GM18870 (cell line): ENCODE results near the gene KLHDC7A.
"Not testable (repeated sequence)": the region's sequence is repeated elsewhere in the genome, so short reads cannot be mapped to it uniquely, and the experiment has no call there.

Experiments used
- ATAC-seq: cut with Tn5 transposase; IDR thresholded peaks from one replicate; pipeline ENCODE4 v1.9.1; 2021; ENCODE audit warnings: moderate library complexity; ENCODE audit not compliant: unreplicated experiment

KLHDC7A gene

DNA sequence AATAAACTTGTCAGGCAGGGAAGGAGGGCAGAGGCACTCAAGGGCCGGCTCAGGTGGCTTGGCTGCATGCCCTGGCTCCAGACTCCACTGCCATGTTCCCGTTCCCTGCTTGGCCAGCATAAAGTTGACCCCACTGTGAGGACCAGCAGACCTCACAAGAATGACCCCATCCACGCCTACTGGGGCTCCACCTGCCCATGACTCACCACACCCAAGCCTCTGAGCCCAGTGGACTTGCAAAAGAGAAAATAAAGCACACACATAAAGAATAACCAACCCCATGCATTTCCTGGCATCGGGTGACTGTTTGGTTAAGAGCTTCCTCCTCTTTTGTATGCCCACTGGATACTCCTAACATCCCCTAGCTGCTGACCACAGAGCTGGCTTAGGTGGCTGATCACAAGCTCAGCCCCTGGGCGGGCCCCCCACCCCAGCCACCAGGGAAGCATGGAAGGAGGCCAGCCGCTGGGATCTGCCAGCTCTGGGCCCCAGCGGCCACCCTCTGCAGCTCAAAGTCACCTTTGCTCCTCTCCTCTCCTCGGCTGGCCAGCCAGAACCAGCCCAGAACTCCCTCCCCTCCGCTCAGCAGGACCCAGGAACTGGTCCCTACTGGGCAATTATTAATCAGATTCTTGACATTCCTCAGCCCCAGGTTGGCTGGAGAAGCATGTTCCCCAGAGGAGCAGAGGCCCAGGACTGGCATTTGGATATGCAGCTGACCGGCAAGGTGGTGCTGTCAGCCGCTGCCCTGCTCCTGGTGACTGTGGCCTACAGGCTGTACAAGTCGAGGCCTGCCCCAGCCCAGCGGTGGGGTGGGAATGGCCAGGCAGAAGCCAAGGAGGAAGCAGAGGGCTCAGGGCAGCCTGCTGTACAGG lies at the start of gene KLHDC7A:
TSS of gene KLHDC7A (plus strand) at position 616 of the 875 bp plus-strand sequence. CDS start at position 668, 52 bp downstream.
- ATAC-seq, result no peak

DNA sequence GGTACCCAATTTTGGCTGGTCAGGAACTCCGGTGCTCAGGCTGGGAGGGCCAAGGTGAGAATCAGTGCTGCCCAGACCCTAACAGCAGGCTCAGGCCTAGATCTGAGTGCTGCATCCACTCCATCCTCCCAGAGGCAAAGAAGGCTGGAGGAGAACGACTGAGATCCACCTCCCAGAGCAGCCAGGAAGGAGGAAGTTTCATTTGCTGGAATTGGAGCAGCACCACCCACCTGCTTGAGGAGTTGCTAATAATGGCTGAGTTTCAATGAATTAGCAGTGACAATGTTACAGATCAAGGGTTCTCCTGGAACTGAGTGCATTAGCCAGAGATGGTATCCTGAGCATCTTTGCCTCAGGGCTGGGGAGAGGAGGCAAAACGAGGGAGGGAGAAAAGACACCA lies 46.7 kb upstream of the KLHDC7A start:
- ATAC-seq, result no peak

DNA sequence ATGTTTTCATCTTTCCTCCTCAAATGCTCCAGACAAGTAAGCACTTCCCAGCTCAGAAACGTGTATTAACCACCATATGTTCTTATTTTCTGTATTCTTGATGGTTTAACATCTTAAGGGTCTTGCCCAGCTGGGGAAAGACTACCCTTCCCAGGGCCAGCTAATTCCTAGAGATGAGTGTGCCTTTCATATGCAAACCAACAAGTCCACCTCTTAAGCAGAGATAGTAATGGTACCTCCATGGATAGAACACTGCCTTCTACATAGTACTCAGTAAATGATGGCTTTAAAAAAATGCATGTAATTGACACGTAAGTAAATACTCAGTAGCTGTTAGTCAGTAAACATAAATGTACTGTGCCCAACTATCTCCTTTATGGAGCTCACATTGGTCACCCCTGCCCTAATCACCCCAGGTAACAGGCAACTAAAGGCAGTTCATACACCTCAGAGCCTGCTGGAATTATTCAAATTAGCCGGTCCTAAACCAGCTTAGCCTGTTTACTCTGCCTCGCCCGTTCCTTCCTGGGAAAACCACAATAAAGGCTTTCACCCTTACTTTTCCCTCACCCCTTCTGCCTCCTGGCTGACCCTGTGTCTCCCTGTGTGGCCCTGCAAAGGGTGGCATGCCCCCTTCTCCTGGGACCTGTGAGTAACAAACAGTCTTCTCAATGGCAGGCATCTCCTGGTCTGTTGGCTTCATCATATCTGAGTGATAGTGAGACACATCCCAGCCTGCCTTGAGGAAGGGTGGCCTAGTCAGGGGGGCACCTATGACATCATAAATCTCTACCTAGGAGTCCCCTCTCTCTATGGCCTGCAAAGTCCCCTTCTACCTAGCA lies 40.1 kb upstream of the KLHDC7A start:
- no peak for ATAC-seq

DNA sequence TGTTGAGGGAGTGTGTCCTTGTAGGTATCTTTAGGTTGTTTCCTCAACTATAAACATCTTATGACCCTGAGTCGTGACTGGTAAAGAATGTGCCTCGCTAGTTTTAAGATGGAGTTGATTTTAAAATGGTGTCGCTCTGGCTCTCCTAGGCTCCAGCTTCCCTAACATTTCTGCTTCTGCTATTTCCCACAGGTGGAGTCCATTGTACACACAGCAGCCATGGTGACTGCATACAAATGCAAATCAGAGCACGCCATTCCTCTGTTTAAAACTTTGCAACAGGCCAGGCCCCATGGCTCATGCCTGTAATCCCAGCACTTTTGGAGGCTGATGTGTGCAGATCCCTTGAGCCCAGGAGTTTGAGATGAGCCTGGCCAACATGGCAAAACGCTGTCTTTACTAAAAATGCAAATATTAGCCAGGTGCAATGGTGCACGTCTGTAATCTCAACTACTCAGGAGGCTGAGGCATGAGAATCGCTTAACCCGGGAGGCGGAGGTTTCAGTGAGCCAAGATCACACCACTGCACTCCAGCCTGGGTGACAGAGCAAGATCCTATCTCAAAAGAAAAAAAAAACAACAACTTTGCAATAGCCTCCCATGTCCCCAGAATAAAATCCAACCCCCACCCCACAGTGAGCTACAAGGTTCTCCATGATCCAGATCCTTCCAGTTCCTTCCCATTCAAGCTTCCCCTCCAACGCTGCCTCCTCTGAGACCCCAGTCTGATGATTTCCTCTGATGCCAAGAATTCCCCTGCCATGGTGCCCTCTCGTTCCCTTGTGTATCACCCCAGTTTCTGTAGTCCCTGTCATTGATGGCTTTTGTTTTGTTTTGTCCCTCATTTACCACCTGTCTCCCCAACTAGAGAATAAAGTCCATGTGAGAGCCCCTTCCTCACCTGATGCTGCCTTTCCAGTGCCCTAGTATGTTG lies 36.9 kb upstream of the KLHDC7A start:
- no peak for ATAC-seq

DNA sequence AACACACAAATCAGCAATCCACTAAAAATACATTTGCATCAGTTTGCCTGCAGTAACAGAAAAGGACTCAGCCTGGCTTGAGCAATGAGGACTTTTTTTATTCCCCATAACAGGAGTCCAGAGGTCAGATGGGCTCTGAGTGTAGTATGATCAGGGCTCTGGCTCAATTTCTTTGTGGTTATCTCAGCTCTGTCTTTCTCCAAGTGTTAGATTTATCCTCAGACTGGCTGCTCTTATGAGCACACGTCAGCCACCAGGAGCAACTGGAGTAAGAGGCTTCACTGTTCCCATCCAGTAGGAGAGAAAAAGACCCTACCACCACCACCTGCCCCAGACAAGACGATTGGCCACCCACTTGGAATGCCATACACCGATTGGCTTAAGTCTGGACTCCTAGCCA lies 36.2 kb upstream of the KLHDC7A start:
- no peak for ATAC-seq

DNA sequence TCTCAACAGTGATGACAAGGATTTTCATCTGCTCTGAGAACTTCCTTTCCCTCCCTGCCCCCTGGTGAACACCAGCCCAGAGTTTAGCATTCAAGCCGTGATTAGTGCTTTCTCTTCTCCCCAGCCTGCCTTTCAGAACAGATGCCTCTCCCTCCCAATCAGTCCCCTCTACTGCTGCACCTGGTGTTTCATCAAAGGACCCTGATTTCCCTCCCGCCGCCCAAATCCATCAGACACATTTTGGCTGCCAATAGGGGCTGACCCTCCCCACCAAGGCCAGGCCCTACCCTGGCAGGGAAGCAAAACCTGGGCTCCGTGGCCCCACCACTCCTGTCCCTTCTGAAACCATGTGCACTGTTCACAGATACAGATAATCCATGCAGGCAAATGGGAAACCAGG lies 34.0 kb upstream of the KLHDC7A start:
- no peak for ATAC-seq

DNA sequence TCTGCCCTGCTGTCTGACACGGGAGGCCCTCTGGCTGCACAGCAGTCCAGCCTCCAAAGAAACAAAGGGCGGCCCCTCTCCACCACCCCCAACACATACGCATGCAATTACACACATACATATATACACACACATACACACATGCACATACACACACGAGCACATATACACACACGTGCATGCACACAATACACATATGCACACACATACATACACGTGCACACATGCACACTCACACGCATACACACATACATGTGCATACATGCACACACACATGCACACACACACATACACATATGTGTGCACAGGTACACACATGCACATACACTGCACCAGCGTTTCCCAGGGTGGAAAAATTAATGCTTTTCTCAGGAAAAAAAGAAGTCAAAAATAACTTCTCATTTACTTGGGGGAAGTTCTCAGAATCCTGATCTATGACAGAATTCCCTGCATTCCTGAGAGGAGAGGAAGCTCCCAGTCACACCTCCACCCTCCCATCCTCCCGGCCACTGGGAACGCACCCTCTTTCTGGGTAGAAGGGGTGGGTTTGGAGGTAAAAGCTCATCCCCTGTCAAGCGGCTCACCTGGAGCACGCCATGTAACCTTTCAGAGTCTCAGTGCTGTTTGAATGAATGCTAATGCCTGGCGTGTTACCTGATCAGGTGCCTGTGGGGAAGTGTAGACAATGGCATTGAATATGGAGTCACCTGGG lies 33.1 kb upstream of the KLHDC7A start:
- no peak for ATAC-seq

DNA sequence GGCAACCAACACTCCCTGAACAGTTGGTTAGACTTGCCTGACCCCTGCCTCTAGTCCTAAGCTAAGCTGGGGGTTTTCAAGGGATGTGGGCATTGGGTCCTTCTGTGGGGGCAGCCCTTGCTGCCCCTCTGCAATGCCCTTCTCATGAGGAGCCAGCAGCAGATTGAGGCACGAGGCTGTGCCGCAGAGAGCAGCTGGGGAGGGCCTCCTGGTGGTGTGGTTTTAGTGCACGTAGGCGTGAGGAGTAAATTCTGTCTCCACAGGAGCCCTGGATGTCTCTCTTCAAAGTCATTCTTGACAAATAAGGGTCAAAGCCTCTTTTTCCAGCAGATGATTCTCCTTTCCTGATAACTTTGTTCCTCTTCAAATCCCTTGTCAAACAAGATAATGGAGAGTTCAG lies 31.8 kb upstream of the KLHDC7A start:
- no peak for ATAC-seq

DNA sequence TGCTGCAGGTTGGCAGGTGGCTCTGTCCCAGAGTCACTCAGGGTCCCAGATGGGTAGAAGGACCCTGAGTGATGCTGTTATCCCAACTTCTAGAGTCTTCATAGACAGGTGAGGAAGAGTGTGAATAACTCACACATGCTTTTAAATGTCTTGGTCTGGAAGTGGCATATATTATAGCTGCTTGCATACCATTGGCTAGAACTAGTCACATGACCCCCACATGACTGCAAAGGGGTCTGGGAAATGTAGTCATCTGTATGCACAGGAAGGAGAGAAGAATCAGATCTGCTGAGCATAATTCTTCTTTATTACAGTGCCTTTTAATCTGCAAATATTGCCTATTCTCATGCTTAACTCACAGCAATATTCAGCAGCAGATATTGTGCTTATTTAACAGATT lies 28.2 kb upstream of the KLHDC7A start:
- no peak for ATAC-seq

DNA sequence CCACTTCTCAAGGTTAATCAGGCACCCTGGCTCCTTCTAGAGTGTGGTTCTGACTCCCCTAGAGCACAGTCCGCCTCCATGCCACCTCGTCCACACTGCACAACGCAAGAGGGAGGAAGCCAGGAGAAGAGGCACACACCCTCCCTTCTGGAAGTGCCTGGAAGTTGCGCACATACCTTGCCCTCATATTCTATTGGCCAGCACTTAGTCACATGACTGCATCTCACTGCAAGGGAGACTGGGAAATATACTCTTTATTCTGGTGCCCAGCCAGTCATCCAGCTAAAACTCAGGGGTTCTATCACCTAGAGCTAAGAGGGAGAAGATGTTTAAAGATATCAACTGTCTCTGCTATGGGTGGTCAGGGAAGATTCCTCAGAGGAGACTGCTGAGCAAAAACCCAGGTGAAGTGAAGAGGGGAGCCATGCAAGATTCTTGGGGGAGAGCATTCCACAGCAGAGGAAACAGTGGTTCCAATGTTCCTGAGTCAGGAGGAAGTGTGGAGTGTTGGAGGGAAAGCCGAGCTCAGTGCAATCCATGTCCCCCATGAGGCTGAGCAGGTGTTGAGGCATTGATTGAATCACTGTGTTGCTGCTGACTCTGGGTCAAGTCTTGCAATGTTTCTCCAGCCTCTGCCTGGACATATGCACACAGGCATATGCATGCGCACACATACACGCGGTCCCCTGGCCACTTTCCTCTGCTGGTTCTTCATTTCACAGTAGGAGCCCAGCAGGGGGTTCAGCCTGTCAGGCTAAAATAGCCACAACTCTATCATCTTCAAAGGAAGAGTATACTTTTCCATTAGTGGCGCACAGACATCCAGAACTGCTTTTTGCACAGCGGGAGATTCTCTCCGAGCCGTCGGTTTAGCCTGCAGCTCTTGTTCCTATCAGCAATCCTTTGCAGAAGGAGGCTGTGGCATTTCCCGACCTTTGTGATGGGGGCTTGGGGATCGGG lies 22.3 kb upstream of the KLHDC7A start:
- no peak for ATAC-seq

DNA sequence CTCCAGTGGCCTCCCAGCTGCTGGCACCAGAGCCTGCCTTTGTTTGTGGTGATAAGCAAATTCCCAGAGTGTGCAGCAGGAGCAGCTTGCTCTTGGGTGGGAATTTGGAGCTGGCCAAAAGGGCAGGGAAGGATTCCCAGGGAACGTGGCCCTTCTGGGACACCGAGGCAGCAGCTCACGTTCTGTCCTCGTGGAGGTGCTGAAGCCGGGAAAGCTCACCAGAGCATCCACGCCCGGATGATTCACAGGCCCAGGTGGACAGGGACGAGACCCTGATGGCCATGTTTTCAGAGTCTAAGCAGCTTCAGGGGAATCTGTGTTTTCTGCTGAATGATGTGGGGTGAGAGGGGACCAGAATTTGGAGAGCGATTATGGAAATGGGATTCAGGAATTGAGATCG lies 19.1 kb upstream of the KLHDC7A start:
- ATAC-seq, result no peak

DNA sequence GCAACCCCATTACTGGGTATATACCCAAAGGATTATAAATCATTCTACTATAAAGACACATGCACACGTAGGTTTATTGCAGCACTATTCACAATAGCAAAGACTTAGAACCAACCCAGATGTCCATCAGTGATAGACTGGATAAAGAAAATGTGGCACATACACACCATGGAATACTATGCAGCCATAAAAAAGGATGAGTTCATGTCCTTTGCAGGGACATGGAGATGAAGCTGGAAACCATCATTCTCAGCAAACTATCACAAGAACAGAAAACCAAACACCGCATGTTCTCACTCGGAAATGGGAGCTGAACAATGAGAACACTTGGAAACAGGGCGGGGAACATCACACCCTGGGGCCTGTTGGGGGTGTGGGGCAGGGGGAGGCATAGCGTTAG lies 18.2 kb upstream of the KLHDC7A start:
- ATAC-seq, result not testable (repeated sequence)

DNA sequence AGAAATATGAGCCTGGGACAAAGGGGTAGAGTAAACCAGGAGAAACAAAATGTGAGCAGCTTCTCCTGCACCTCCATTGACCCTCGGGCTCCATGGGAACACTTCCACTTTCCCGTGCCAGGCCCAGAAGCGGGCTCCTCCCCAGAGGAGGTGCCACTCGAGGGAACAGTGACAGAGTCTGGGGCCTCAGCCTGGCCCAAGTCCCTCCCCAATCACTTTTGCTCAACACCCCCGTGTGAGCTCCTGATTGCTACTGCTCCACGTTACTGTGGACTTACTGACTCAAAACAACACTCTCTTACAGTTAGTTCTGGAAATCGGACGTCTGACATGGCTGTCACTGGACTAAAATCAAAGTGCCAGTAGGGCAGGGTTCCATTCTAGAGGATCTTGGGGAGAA lies 17.7 kb upstream of the KLHDC7A start:
- ATAC-seq, result no peak

DNA sequence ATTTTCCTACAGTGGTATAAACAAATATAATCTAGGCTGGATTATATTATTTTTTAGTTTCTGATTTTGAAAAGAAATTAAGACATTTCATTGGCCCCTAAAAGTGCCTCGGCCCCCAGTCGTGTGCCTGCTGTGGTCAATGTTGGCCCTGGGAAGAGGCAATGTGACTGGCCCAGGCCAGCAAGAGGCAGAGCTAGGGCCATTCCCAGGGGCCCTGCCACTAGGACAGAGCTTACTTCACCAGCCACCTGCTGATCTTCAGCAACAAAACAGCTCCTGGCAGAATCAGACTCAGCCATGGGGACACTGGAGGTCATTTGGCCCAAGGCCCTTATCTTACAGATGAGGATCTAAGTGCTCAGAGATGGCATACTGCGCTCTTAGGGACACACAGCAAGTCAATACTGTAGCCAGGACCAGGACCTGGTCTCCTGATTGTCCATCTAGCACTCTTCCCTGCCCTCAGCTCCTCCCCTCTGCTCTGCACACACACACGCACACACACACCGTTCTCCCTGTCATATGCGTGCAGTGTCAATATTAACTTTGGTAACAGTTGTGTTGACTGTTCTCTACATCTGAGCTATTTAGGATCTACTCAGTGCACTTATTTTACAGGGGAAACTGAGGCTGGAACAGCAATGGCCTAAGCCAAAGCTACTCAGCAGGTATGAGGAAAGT lies 16.6 kb upstream of the KLHDC7A start:
- ATAC-seq, result no peak

DNA sequence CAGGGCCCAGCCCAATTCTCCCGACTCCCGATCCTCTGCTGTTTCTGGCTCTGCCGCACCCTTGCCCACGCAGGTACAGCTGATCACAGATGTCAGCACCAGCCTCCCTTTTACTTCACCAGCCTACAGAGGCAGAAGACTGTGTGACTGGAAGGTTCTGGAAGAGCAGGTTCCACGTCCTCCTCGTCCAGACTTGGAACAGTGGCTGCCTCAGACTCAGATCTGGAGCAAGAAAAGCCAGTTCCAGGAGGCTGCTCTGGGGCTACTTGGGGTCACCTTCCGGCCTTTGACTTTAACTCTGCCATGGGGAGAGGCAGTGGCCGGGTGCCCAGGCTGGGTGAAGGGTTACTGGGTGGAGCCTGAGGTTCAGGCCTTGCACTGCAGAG lies 16.1 kb upstream of the KLHDC7A start:
- ATAC-seq, result no peak

DNA sequence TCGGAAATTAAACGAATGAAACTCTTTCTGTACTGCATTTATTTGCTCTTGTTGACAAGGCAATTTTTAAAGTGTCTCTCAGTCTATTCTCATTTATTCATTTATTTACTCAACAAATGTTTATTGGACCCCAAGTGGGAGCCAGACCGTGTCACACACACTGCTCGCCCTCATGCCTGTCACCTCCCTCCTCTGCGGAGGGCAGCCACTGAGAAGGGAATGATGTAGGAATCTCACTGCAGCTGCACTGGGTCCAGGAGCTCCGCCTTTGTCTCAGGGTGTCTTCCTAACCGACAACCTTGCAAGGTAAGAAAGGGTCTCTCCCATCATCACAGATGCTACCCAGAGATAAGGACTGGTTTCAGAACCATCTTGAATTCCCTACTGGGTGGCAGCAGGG lies 14.1 kb upstream of the KLHDC7A start:
- no peak for ATAC-seq

DNA sequence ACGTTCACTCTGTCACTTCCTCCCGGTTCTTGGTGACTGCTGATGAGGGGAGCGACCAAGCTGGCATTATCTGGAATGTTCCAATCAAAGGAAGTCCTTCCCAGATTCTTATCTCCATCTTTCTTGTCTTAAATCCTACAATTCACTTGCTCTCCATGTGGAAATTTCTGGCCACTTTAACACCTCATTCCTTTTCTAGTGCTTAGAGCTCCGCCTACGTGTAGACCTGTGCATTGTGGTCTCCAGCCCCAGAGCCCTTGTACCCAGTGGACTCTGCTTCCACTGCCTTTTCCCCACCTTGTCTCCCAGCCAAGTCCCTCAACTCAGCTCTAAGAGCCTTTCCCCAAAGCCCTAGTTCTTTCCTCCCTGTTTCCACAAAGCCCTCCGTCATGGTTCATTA lies 12.2 kb upstream of the KLHDC7A start:
- no peak for ATAC-seq

DNA sequence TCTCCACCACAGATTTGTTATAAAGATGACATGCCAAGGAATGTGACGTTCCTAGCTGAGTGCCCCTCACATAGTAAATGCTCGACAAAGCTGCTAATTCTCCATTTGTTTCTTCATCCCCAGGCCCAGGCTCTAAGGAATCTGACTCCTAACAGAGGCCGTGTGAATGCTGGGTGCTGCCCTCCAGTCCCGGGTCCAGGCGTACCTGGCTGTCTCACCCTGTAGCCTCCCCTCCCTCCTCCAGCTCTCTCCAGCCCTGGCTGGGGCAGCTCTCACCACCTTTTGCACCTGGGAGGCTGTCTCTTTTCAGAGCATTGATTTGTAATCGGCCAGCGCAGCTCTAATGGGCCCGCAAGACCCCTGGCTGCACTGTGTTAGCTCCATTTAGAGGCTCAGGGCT lies 11.2 kb upstream of the KLHDC7A start:
- ATAC-seq, result no peak
